ENCODE data around the gene LIPA.

- TF ChIP-seq CTCF (IDR thresholded peaks at IDR 0.05), result no peak
- no peak for TF ChIP-seq POLR2A (IDR thresholded peaks at IDR 0.05)
Observed at GRCh38 chr10:89165923-89166322, 85.7 kb downstream of the LIPA start.
